Caco-2 (cell line): ENCODE results near the gene SLC25A30. TPM values are rescaled to one million over a fixed set of nuclear protein-coding genes. Genes with fewer than 3 reads are reported as not detected.

Source experiments
- BruUV-seq: library from RNA; stranded (reverse); fragments of 400-500 nt; replicated peaks from 2 replicates; lab custom pipeline; 2021; lab: Mats Ljungman, UMichigan
- CTCF ChIA-PET: fragments of 300-600 bp; sonication (Branson Sonifier 250); formaldehyde crosslinking; loops from one replicate; lab custom pipeline; 2022; ENCODE audit warnings: antibody characterized with exemption; lab: Charles Lee
- POLR2A ChIA-PET: fragments of 300-600 bp; sonication (Branson Sonifier 250); formaldehyde crosslinking; loops from one replicate; lab custom pipeline; 2022; ENCODE audit warnings: antibody characterized with exemption; lab: Charles Lee
- DNase-seq, 2 experiments: peaks; one replicate each; pipeline versions ENCODE4 v3.0.0 to v3.0.0-alpha.2; 2020 to 2022
- H3K27me3 ChIP-seq: replicated peaks from 2 replicates; pipeline ENCODE4 v1.6.0; 2011; ENCODE audit warnings: low read length; ENCODE audit not compliant: control insufficient read depth, insufficient read depth
- H3K36me3 ChIP-seq: 2 replicates; pipeline ENCODE4 v1.5.1; 2011; ENCODE audit warnings: low read length; ENCODE audit not compliant: control insufficient read depth, insufficient read depth
- H3K4me1 ChIP-seq: fragments of 250-450 bp; sonication (Bioruptor Pico); 2 replicates; pipeline ENCODE4 v1.5.1; 2020; ENCODE audit warnings: mild to moderate bottlenecking
- H3K4me3 ChIP-seq: 2 replicates; pipeline ENCODE4 v1.5.1; 2011; ENCODE audit warnings: low read depth, mild to moderate bottlenecking, control low read depth, low read length
- H3K9me3 ChIP-seq: fragments of 250-450 bp; sonication (Bioruptor Pico); 2 replicates; pipeline ENCODE4 v1.5.1; 2020; ENCODE audit warnings: mild to moderate bottlenecking, moderate library complexity
- H3K27ac Mint-ChIP-seq: one replicate; pipeline ENCODE4 v1.8.0; 2022; ENCODE audit warnings: mixed read lengths; ENCODE audit not compliant: unreplicated experiment
- H3K27me3 Mint-ChIP-seq: one replicate; pipeline ENCODE4 v1.8.0; 2022; ENCODE audit warnings: mixed read lengths; ENCODE audit not compliant: insufficient read depth, unreplicated experiment
- H3K36me3 Mint-ChIP-seq: one replicate; pipeline ENCODE4 v1.8.0; 2022; ENCODE audit warnings: mild to moderate bottlenecking, mixed read lengths; ENCODE audit not compliant: insufficient read depth, unreplicated experiment
- H3K4me1 Mint-ChIP-seq: one replicate; pipeline ENCODE4 v1.8.0; 2022; ENCODE audit warnings: low read depth, mixed read lengths; ENCODE audit not compliant: unreplicated experiment
- H3K4me3 Mint-ChIP-seq: one replicate; pipeline ENCODE4 v1.8.0; 2022; ENCODE audit warnings: mild to moderate bottlenecking, moderate library complexity, mixed read lengths; ENCODE audit not compliant: unreplicated experiment
- H3K9me3 Mint-ChIP-seq: one replicate; pipeline ENCODE4 v1.8.0; 2022; ENCODE audit warnings: mixed read lengths; ENCODE audit not compliant: unreplicated experiment
- CTCF ChIP-seq, 2 experiments: fragments of 200-600 bp in 1 of 2; IDR thresholded peaks; 1 replicate in 1 of 2; 2 replicates in 1 of 2; pipeline versions ENCODE4 v1.5.1 to v1.8.0; 2011 to 2022; ENCODE audit warnings: antibody characterized with exemption in 1 of 2, control low read depth in 1 of 2, inconsistent platforms in 1 of 2, low read depth in 1 of 2, low read length in 1 of 2, mild to moderate bottlenecking in 1 of 2, moderate library complexity in 1 of 2; ENCODE audit not compliant: insufficient read depth in 1 of 2, severe bottlenecking in 1 of 2, unreplicated experiment in 1 of 2
- intact Hi-C: fragments of 100-400 bp; cut with micrococcal nuclease; formaldehyde crosslinking; loops from one replicate; pipeline ENCODE4 v1.10.0; 2022; ENCODE audit not compliant: unreplicated experiment
- total RNA-seq: library from RNA; stranded (reverse); gene quantifications from 2 replicates; pipeline ENCODE4 v1.2.3, GENCODE V29; 2022

Gene SLC25A30
- total RNA-seq, 1 experiment from 2014 or later = 12.2 TPM

DNA sequence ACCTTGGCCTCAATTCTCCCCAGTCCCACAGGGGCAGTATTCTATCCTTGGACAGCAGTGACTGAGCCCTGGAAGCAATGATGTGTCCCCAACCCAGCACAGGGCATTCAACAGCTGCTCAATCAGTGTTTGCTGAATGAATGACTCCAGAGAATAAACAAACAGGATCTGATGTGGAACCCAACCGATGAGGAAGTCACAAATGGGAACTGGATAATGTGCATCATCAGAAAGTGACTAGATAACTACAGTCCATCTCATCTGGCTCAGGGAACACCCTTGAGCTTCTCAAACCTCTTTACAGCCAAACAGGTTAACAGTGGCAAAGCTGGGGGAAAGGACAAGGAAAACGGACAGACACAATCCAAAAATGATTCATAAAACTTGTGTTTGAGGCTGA is 8.2 kb downstream of the SLC25A30 start:
- Mint-ChIP-seq H3K4me1 (no peaks in the 10 kb centered on the region), H3K9me3 (no peaks in the 10 kb centered on the region), H3K36me3 (peaks cover 5% of the 10 kb centered on the region), H3K27me3 (no peaks in the 10 kb centered on the region), H3K27ac (no peak overlapping the region), H3K4me3 (no peak overlapping the region)
- ChIA-PET CTCF (no interaction called here), POLR2A (interaction anchor here (0.6 kb wide), 1 partner anchor 34 kb away, joined by 3 read pairs; no protein-coding TSS in a partner anchor)
- intact Hi-C loops = no loop called here
- Histone ChIP-seq H3K4me1 (peaks cover 14% of the 10 kb centered on the region), H3K4me3 (no peak overlapping the region), H3K36me3 (no peaks in the 10 kb centered on the region), H3K9me3 (no peaks in the 10 kb centered on the region), H3K27me3 (no peaks in the 10 kb centered on the region)
- no peak for TF ChIP-seq CTCF (IDR thresholded peaks at IDR 0.05; ENCODE audit: insufficient read depth in 1 of 2, low read depth in 1 of 2, low read length in 1 of 2, severe bottlenecking in 1 of 2, unreplicated experiment in 1 of 2)
- no peak for DNase-seq
- no TSS peak for BruUV-seq

DNA sequence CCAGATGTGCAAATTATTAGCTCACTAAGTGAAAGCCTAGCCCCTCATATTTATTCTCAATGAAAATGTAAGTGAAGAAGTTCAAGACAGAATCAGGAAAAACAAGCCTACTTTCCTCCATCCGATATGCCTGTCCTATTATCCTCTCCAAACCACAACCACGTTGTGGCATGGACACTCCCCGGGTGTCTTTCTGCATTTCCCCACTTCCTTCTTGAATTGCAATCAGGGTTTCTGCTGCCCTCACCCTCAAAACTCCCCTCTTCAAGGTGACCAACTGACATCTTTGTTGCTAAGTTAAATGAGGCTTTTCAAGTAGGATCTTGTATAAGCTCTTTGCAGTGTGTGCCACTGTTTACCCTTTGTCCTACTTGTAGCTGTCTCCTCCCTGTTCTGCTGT is 11.8 kb downstream of the SLC25A30 start:
- BruUV-seq = no TSS peak

GRCh38 chr13:45403081-45403480 is 15.1 kb downstream of the SLC25A30 start:
- no TSS peak for BruUV-seq
- H3K36me3 Mint-ChIP-seq = peaks cover 12% of the 10 kb centered on the region

More for the DNA sequence above, 11.8 kb downstream of the SLC25A30 start:
- H3K4me3 Mint-ChIP-seq = no peak overlapping the region
- intact Hi-C loops = no loop called here
- Histone ChIP-seq H3K4me1 (no peaks in the 10 kb centered on the region), H3K4me3 (no peak overlapping the region), H3K9me3 (no peaks in the 10 kb centered on the region), H3K36me3 (no peaks in the 10 kb centered on the region), H3K27me3 (no peaks in the 10 kb centered on the region)
- no peak overlapping the region for H3K27ac Mint-ChIP-seq
- no peaks in the 10 kb centered on the region for H3K9me3 Mint-ChIP-seq
- no peak for DNase-seq
- peaks cover 7% of the 10 kb centered on the region for H3K36me3 Mint-ChIP-seq
- ChIA-PET CTCF (interaction anchor here (1.4 kb wide), 1 partner anchor 12 kb away, joined by 7 read pairs; no protein-coding TSS in a partner anchor), POLR2A (no interaction called here)
- no peaks in the 10 kb centered on the region for H3K27me3 Mint-ChIP-seq
- no peaks in the 10 kb centered on the region for H3K4me1 Mint-ChIP-seq
- TF ChIP-seq CTCF (IDR thresholded peaks at IDR 0.05; ENCODE audit: insufficient read depth in 1 of 2, low read depth in 1 of 2, low read length in 1 of 2, severe bottlenecking in 1 of 2, unreplicated experiment in 1 of 2) = no peak

More at GRCh38 chr13:45403081-45403480, 15.1 kb downstream of the SLC25A30 start:
- no peak overlapping the region for H3K4me3 Mint-ChIP-seq
- CTCF ChIA-PET = no interaction called here
- H3K27me3 Mint-ChIP-seq = no peaks in the 10 kb centered on the region
- H3K4me1 ChIP-seq = no peaks in the 10 kb centered on the region
- no peaks in the 10 kb centered on the region for H3K9me3 Mint-ChIP-seq
- intact Hi-C loops = no loop called here
- POLR2A ChIA-PET = no interaction called here
- no peak for TF ChIP-seq CTCF (IDR thresholded peaks at IDR 0.05; ENCODE audit: insufficient read depth in 1 of 2, low read depth in 1 of 2, low read length in 1 of 2, severe bottlenecking in 1 of 2, unreplicated experiment in 1 of 2)
- no peak for DNase-seq
- no peak overlapping the region for H3K4me3 ChIP-seq
- no peak overlapping the region for H3K27ac Mint-ChIP-seq
- H3K36me3 ChIP-seq = no peaks in the 10 kb centered on the region; the same call in 1 of the 2 replicates
- no peaks in the 10 kb centered on the region for H3K4me1 Mint-ChIP-seq
- no peaks in the 10 kb centered on the region for H3K27me3 ChIP-seq
- H3K9me3 ChIP-seq = no peaks in the 10 kb centered on the region
